ENCODE data around the gene ACTL10.

The ACTL10 gene

DNA sequence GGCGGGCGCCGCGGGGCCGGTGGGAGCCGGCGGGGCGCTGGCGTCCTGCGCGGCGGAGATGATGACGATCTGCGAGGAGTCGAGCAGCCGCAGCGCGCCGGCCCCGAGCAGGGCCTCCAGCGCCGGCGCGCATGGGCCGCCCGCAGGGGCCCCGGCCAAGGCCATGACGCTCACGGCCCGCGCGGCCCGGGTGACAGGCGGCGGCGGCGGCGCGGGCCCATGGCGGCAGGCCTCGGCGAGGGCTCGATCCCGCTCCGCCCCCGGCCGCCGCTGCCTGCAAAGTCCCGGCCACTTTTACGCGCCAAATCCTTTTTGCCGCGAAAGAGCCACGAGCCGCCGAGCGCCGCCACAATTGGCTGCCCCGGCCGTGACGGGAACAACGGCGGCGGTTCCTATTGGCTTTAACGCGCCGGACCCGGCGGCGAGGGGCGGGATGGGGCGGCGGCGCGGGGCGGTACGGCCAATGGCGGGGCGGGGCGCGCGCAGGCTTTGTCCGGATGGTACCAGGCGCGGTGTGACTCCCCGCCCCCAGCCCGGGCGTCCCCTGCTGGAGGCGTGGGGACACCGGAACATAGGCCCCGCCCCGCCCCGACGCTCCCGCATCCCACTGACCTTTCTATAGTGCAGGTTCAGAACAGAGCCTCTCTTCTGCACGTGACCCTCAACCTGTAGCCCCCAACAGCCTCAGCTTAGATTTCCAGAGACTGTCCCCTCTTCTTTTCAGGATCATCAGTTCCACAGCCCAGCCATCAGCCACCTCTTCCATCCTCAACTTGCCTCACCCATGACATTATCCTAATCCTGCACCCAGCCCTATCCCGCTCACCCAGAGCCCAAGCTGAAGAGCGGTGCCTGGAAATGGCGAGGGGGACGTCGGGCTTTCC is 19.6 kb downstream of the ACTL10 start, which contains the start of gene E2F1:
Gene E2F1 (minus strand): TSS at position 286 of the 884 bp plus-strand sequence. CDS start 121 bp downstream, at position 165.
- in situ Hi-C loops (cut with HindIII; ENCODE audit: low sequenced_read_pairs) = loop anchor here (5.0 kb wide), 1 partner anchor 101 kb away; no protein-coding TSS in a partner anchor
- H3K4me3 ChIP-seq (ENCODE audit: low read depth, low read length) = peak within 1 kb of the TSS; percentile 41
- TF ChIP-seq, protein P1, sequence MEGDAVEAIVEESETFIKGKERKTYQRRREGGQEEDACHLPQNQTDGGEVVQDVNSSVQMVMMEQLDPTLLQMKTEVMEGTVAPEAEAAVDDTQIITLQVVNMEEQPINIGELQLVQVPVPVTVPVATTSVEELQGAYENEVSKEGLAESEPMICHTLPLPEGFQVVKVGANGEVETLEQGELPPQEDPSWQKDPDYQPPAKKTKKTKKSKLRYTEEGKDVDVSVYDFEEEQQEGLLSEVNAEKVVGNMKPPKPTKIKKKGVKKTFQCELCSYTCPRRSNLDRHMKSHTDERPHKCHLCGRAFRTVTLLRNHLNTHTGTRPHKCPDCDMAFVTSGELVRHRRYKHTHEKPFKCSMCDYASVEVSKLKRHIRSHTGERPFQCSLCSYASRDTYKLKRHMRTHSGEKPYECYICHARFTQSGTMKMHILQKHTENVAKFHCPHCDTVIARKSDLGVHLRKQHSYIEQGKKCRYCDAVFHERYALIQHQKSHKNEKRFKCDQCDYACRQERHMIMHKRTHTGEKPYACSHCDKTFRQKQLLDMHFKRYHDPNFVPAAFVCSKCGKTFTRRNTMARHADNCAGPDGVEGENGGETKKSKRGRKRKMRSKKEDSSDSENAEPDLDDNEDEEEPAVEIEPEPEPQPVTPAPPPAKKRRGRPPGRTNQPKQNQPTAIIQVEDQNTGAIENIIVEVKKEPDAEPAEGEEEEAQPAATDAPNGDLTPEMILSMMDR (IDR thresholded peaks at IDR 0.05; ENCODE audit: low read depth, low read length, missing control alignments) = peak; percentile 30
- peak; percentile 70 for DNase-seq (ENCODE audit: low read depth)

DNA sequence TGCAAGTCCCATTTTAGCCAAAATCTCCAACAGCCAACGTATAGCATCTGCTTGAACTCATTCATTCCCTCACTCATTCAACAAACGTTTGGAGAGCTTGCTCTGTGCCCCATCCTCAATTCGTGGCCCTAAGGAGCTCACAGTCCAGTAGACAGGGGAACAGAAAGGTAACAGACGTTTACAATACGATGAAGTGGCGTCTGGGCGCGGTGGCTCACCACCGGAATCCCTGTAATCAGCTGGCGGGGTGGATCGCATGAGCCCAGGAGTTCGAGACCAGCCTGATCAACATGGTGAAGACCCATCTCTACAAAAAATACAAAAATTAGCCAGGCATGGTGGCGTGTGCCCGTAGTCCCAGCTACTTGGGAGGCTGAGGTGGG is 20.2 kb downstream of the ACTL10 start:
- no peak for DNase-seq (ENCODE audit: low read depth)
- TF ChIP-seq, protein P1 (IDR thresholded peaks at IDR 0.05; ENCODE audit: low read depth, low read length, missing control alignments) = no peak
- in situ Hi-C loops (cut with HindIII; ENCODE audit: low sequenced_read_pairs) = loop anchor here (5.0 kb wide), 1 partner anchor 100 kb away; no protein-coding TSS in a partner anchor
- peak overlapping the region; percentile 41 for H3K4me3 ChIP-seq (ENCODE audit: low read depth, low read length)

DNA sequence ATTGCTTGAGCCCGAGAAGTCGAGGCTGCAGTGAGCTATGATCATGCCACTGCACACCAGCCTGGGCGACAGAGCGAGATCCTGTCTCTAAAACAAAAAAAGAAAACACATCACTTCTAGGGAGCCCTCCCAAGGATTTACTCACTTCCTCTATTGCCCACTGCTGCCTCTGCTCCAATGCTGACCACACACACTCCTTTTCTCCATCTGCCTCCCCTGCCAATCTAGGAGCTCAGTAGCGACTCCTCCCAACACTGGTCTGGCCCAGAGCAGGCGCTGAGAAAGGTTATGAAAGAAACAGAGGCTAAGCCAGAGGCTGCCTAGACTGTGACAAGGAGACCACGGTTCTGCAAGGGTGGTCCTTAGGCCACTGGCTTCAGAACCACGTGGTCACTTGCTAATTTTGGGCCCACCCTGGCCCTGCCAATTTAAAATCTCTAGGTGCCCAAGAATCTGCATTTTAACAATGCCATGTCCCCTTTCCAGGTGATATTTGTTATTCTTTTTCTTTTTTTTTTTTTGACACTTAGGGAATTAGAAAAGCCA is 20.7 kb downstream of the ACTL10 start:
- in situ Hi-C loops (cut with HindIII; ENCODE audit: low sequenced_read_pairs) = loop anchor here (5.0 kb wide), 1 partner anchor 100 kb away; no protein-coding TSS in a partner anchor
- H3K4me3 ChIP-seq (ENCODE audit: low read depth, low read length) = no peak overlapping the region
- no peak for DNase-seq (ENCODE audit: low read depth)
- TF ChIP-seq, protein P1 (IDR thresholded peaks at IDR 0.05; ENCODE audit: low read depth, low read length, missing control alignments) = no peak

DNA sequence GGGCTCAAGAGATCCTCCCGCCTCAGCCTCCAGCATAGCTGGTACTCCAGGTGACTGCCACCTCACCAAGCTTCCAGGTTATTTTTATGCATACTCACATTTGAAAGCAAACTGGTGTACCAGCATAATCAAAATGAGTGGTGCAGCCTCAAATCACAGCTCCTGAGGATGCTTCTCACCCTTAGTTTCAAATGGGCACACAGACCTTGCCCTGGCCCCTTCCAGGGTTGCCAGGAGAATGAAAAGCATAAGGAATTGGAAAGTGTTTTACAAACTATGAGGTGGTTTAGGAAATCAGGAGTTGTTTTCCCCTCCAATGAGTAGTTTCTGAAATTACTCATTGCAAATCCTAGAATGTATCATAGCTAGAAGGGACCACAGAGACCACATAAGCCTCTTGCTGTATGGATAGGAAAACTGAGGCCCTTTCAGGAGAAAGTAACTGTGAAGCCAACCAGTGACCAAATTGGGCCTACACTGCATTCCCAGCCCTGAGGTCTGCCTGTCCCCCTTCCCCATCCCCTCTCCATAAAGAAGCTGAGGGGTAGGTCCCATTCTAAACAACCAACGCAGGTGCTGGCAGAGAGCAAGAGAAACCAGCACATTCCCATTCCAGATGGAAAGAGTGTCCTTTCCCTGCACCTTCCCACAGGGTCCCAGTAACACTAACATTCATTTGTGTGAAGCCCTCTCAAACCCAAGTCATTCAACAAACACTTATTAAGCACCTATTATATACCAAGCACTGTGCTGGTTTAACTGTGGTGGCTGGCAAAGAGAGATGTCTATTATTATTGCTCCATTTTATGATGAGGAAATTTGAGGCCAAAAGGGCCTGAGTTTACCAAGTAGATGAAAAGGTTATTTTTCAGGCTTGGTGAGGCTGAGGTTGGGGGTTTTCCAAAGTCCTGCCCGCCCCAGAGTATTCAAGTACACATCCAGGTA is 21.5 kb downstream of the ACTL10 start:
- in situ Hi-C loops (cut with HindIII; ENCODE audit: low sequenced_read_pairs) = loop anchor here (5.0 kb wide), 1 partner anchor 99 kb away; no protein-coding TSS in a partner anchor
- DNase-seq (ENCODE audit: low read depth) = no peak
- H3K4me3 ChIP-seq (ENCODE audit: low read depth, low read length) = no peak overlapping the region
- TF ChIP-seq, protein P1 (IDR thresholded peaks at IDR 0.05; ENCODE audit: low read depth, low read length, missing control alignments) = no peak

DNA sequence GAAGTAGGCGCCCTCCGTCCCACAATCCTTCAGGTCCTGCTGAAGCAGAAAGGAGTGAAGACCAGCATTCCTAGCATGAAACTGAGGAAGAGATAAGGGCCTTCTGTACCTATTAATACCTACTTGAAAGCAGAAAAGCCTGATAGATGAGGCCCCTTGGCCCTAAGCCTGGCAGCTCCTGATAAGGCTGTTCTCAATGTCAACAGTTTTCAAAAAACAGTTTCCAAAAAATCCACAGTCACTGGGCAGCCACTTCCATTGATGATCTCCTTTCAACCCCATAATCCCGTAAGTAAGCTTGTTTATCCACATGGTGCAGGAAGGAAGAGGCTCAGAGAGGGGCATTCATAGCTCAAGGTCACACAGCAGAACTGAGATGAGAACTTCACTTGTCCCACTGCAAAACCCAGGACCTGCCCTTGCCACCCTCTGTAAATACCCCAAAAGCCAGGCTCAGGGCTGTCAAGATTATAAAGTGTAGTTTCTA is 22.2 kb downstream of the ACTL10 start:
- in situ Hi-C loops (cut with HindIII; ENCODE audit: low sequenced_read_pairs) = loop anchor here (5.0 kb wide), 1 partner anchor 98 kb away; no protein-coding TSS in a partner anchor
- DNase-seq (ENCODE audit: low read depth) = no peak
- TF ChIP-seq, protein P1 (IDR thresholded peaks at IDR 0.05; ENCODE audit: low read depth, low read length, missing control alignments) = no peak
- no peak overlapping the region for H3K4me3 ChIP-seq (ENCODE audit: low read depth, low read length)

All from astrocyte of the cerebellum (primary cell).